GM12875 (cell line): ENCODE results near the gene PLXNA4.

Experiments used
- H3K4me3 ChIP-seq: one replicate; pipeline ENCODE4 v1.5.1; 2011; ENCODE audit warnings: low read depth, low read length, control low read depth
- CTCF ChIP-seq: IDR thresholded peaks from 2 replicates; pipeline ENCODE4 v1.5.1; 2011; ENCODE audit warnings: low read depth, mild to moderate bottlenecking, control low read depth, inconsistent platforms, low read length, moderate library complexity, borderline replicate concordance; ENCODE audit not compliant: insufficient read depth

The PLXNA4 gene

GRCh38 chr7:132280335-132280734, 295.9 kb downstream of the PLXNA4 start:
- TF ChIP-seq CTCF: no peak
- no peak overlapping the region for H3K4me3 ChIP-seq

- TF ChIP-seq CTCF: no peak
- no peak overlapping the region for H3K4me3 ChIP-seq
Observed at GRCh38 chr7:132279718-132280117, 296.6 kb downstream of the PLXNA4 start.

- H3K4me3 ChIP-seq: no peak overlapping the region
- no peak for TF ChIP-seq CTCF
Observed at GRCh38 chr7:132276976-132277725, 299.1 kb downstream of the PLXNA4 start.

- no peak for TF ChIP-seq CTCF
- no peak overlapping the region for H3K4me3 ChIP-seq
Observed at GRCh38 chr7:132276234-132276630, 300.0 kb downstream of the PLXNA4 start.

- no peak overlapping the region for H3K4me3 ChIP-seq
- TF ChIP-seq CTCF: no peak
Observed at GRCh38 chr7:132275416-132276233, 300.6 kb downstream of the PLXNA4 start.

GRCh38 chr7:132272763-132273371, 303.4 kb downstream of the PLXNA4 start:
- no peak overlapping the region for H3K4me3 ChIP-seq

More at GRCh38 chr7:132272763-132273371, 303.4 kb downstream of the PLXNA4 start:
- no peak for TF ChIP-seq CTCF
